IPS-20b (cell line): ENCODE measurements around the gene HOXA2.
A peak's percentile ranks its signal among the peaks of the same experiment; 100 is the strongest.

ENCODE experiments used
- H3K27ac ChIP-seq: one replicate; pipeline ENCODE4 v1.5.1; 2013; ENCODE audit warnings: low read length
- H3K27me3 ChIP-seq: 2 replicates; pipeline ENCODE4 v1.6.1; 2013; ENCODE audit warnings: mild to moderate bottlenecking, low read length, inconsistent platforms; ENCODE audit not compliant: insufficient read depth
- H3K36me3 ChIP-seq: 2 replicates; pipeline ENCODE4 v1.6.1; 2013; ENCODE audit warnings: low read depth, mild to moderate bottlenecking, inconsistent platforms, low read length, moderate library complexity; ENCODE audit not compliant: insufficient read depth
- H3K4me1 ChIP-seq: 2 replicates; pipeline ENCODE4 v1.6.1; 2013; ENCODE audit warnings: mild to moderate bottlenecking, control low read depth, inconsistent platforms, low read length, moderate library complexity; ENCODE audit not compliant: insufficient read depth
- H3K4me3 ChIP-seq: 2 replicates; pipeline ENCODE4 v1.5.1; 2013; ENCODE audit warnings: mild to moderate bottlenecking, low read length, inconsistent platforms
- H3K9ac ChIP-seq: 2 replicates; pipeline ENCODE4 v1.6.1; 2013; ENCODE audit warnings: low read depth, mild to moderate bottlenecking, inconsistent platforms, low read length, moderate library complexity
- H3K9me3 ChIP-seq: 2 replicates; pipeline ENCODE4 v1.6.1; 2013; ENCODE audit warnings: mild to moderate bottlenecking, low read depth, low read length, inconsistent platforms; ENCODE audit not compliant: insufficient read depth

The HOXA2 gene

GRCh38 chr7:27138985-27139333 is 36.5 kb upstream of the HOXA2 start:
- Histone ChIP-seq H3K9ac (no peak overlapping the region), H3K27ac (no peak overlapping the region), H3K4me1 (no peaks in the 10 kb centered on the region), H3K36me3 (no peaks in the 10 kb centered on the region), H3K9me3 (peaks cover 5% of the 10 kb centered on the region; the same call in 1 of the 2 replicates), H3K27me3 (peaks cover 100% of the 10 kb centered on the region), H3K4me3 (no peak overlapping the region)

- Histone ChIP-seq H3K27me3 (peaks cover 100% of the 10 kb centered on the region), H3K4me3 (no peak overlapping the region), H3K9ac (no peak overlapping the region), H3K4me1 (no peaks in the 10 kb centered on the region), H3K9me3 (peaks cover 5% of the 10 kb centered on the region; the same call in 1 of the 2 replicates), H3K27ac (no peak overlapping the region), H3K36me3 (no peaks in the 10 kb centered on the region)
Observed at GRCh38 chr7:27138472-27138871, 36.0 kb upstream of the HOXA2 start.

GRCh38 chr7:27137640-27138315 is 35.3 kb upstream of the HOXA2 start:
- H3K4me3 ChIP-seq: no peak overlapping the region
- no peaks in the 10 kb centered on the region for H3K36me3 ChIP-seq
- H3K27me3 ChIP-seq: peaks cover 100% of the 10 kb centered on the region
- peaks cover 5% of the 10 kb centered on the region; the same call in 1 of the 2 replicates for H3K9me3 ChIP-seq
- no peaks in the 10 kb centered on the region for H3K4me1 ChIP-seq
- no peak overlapping the region for H3K9ac ChIP-seq
- no peak overlapping the region for H3K27ac ChIP-seq

GRCh38 chr7:27134392-27134791 is 31.9 kb upstream of the HOXA2 start:
- no peak overlapping the region for H3K27ac ChIP-seq
- H3K4me1 ChIP-seq: no peaks in the 10 kb centered on the region
- no peak overlapping the region for H3K9ac ChIP-seq
- H3K9me3 ChIP-seq: peaks cover 2% of the 10 kb centered on the region; the same call in 1 of the 2 replicates
- no peaks in the 10 kb centered on the region for H3K36me3 ChIP-seq
- H3K27me3 ChIP-seq: peaks cover 100% of the 10 kb centered on the region
- no peak overlapping the region for H3K4me3 ChIP-seq

- Histone ChIP-seq H3K9ac (no peak overlapping the region), H3K4me3 (no peak overlapping the region), H3K9me3 (peaks cover 8% of the 10 kb centered on the region; the same call in 1 of the 2 replicates), H3K27me3 (peaks cover 100% of the 10 kb centered on the region), H3K27ac (no peak overlapping the region), H3K4me1 (no peaks in the 10 kb centered on the region), H3K36me3 (no peaks in the 10 kb centered on the region)
Observed at GRCh38 chr7:27133409-27134231, 31.1 kb upstream of the HOXA2 start.

GRCh38 chr7:27132978-27133377 is 30.5 kb upstream of the HOXA2 start:
- no peaks in the 10 kb centered on the region for H3K4me1 ChIP-seq
- peaks cover 100% of the 10 kb centered on the region for H3K27me3 ChIP-seq
- no peak overlapping the region for H3K4me3 ChIP-seq
- no peak overlapping the region for H3K9ac ChIP-seq
- H3K9me3 ChIP-seq: peaks cover 8% of the 10 kb centered on the region; the same call in 1 of the 2 replicates
- H3K36me3 ChIP-seq: no peaks in the 10 kb centered on the region
- H3K27ac ChIP-seq: no peak overlapping the region

GRCh38 chr7:27132214-27132613 is 29.7 kb upstream of the HOXA2 start:
- no peak overlapping the region for H3K4me3 ChIP-seq
- peaks cover 100% of the 10 kb centered on the region for H3K27me3 ChIP-seq
- no peaks in the 10 kb centered on the region for H3K36me3 ChIP-seq
- no peak overlapping the region for H3K27ac ChIP-seq
- H3K9me3 ChIP-seq: peaks cover 8% of the 10 kb centered on the region; the same call in 1 of the 2 replicates
- H3K9ac ChIP-seq: no peak overlapping the region
- no peaks in the 10 kb centered on the region for H3K4me1 ChIP-seq

GRCh38 chr7:27131390-27131819 is 28.9 kb upstream of the HOXA2 start:
- H3K27me3 ChIP-seq: peaks cover 100% of the 10 kb centered on the region
- no peak overlapping the region for H3K9ac ChIP-seq
- peak overlapping the region; percentile 57; the same call in 1 of the 2 replicates for H3K4me3 ChIP-seq
- no peaks in the 10 kb centered on the region for H3K4me1 ChIP-seq
- no peaks in the 10 kb centered on the region for H3K36me3 ChIP-seq
- H3K9me3 ChIP-seq: peaks cover 8% of the 10 kb centered on the region; the same call in 1 of the 2 replicates
- no peak overlapping the region for H3K27ac ChIP-seq

- H3K36me3 ChIP-seq: no peaks in the 10 kb centered on the region
- no peak within 1 kb of the TSS for H3K27ac ChIP-seq
- H3K4me3 ChIP-seq: peak within 1 kb of the TSS; percentile 57
- H3K27me3 ChIP-seq: peaks cover 100% of the 10 kb centered on the region
- peaks cover 8% of the 10 kb centered on the region; the same call in 1 of the 2 replicates for H3K9me3 ChIP-seq
- H3K4me1 ChIP-seq: no peaks in the 10 kb centered on the region
- H3K9ac ChIP-seq: no peak within 1 kb of the TSS
Observed at GRCh38 chr7:27130540-27131389, 28.3 kb upstream of the HOXA2 start, which contains the start of gene HOXA4. TSS of gene HOXA4 (minus strand) at chr7:27130757. CDS start at chr7:27130733, 24 bp downstream.

GRCh38 chr7:27129729-27130539 is 27.5 kb upstream of the HOXA2 start:
- Histone ChIP-seq H3K4me1 (no peaks in the 10 kb centered on the region), H3K9ac (no peak overlapping the region), H3K4me3 (no peak overlapping the region), H3K36me3 (no peaks in the 10 kb centered on the region), H3K27me3 (peaks cover 100% of the 10 kb centered on the region), H3K27ac (no peak overlapping the region), H3K9me3 (peaks cover 10% of the 10 kb centered on the region; the same call in 1 of the 2 replicates)
